ENCODE results near the gene RGS7.
A peak's percentile ranks its signal among the peaks of the same experiment; 100 is the strongest.

RGS7 gene

DNA sequence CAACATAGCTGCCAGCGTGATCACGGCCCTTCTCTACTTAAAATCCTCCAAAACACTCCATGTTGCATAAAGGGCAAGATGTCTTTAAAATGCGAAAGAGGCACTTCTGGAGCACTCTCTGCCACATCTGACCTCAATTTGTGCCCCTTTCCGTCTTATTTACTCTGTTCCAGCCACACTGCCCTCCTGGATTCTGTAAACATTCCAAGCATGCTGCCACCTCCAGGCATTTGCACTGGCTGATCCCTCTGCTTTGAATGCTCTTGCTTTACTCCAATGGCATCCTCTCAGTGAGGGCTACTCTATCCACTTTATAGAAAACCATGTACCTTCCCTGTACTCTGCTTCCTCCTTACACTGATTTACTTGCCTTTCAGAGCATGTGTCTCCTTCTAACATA, 5.3 kb upstream of the RGS7 start:
- Histone ChIP-seq H3K36me3 (ENCODE audit: control insufficient read depth, insufficient read depth, low read length) (no peaks in the 10 kb centered on the region), H2AK5ac (ENCODE audit: low read length) (no peak overlapping the region), H3K4me1 (ENCODE audit: control insufficient read depth, low read depth, low read length) (no peaks in the 10 kb centered on the region), H2BK15ac (replicated peaks; ENCODE audit: low read depth) (no peak overlapping the region), H3K27me3 (ENCODE audit: insufficient read depth, low read length, poor library complexity) (no peaks in the 10 kb centered on the region), H2BK5ac (ENCODE audit: low read length) (no peak overlapping the region), H3K4me3 (ENCODE audit: low read length) (no peak overlapping the region), H3K56ac (ENCODE audit: low read length) (no peak overlapping the region), H2BK120ac (ENCODE audit: low read depth, low read length) (no peak overlapping the region), H3K4me2 (ENCODE audit: low read length) (no peak overlapping the region), H3K79me1 (ENCODE audit: low read length) (no peaks in the 10 kb centered on the region), H3K79me2 (ENCODE audit: control insufficient read depth, insufficient read depth, low read length) (no peaks in the 10 kb centered on the region), H3K4ac (ENCODE audit: low read depth, low read length) (no peak overlapping the region), H3K27ac (ENCODE audit: low read depth, low read length) (no peak overlapping the region), H3K18ac (ENCODE audit: low read length) (no peak overlapping the region), H3K9ac (ENCODE audit: low read length) (no peak overlapping the region), H4K5ac (ENCODE audit: low read length) (no peak overlapping the region), H4K8ac (ENCODE audit: low read depth, low read length) (no peak overlapping the region), H3K23ac (ENCODE audit: low read length) (no peak overlapping the region)
- WGBS (ENCODE audit: extremely low coverage, insufficient coverage, low lambda C conversion rate) = no CpG with 5 or more reads among the region's 4 CpGs
- DNase-seq = peak; percentile 10

DNA sequence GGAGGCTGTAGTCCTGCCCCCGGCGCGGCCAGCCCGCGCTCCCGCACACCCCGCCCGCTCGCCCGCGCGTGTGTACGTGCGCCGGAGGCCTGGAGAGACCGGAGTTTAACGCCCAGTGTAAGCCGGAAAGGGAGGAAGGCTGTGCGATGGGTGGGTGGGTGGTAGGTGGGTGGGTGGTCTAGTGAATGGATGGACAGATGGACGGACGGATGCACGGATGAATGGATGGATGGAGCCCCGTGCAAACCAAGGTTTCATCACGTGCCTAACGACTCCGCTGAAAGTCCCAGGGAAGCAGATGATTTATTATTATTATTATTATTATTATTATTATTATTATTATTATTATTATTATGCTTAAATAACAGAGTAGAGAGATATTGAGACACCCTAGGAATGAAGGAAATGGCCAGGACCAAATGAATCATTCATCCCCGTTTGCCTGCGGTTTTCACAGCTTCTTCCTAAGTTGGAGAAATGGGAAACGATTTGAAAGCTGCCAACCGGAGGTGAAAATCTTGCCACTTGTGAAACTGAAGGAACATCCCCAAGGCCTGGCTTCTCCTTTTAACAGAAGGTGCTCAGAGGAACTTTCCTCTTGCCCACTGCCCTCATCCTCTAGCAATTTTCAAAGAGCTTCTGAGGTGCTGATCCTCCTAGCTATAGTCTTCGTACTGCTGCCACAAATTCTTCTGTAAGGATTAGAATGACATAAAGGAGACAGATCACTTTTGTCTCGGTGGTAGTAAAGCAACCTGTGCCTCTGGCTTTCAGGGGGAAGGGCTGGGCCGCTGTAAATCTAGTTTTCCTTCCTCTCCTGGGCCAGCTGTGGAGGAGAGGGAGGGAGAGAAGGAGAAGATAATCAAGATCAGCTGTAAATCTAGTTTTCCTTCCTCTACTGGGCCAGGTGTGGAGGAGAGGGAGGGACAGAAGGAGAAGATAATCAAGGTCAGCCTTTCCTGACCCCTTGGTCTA, 648 bp upstream of the RGS7 start:
- Histone ChIP-seq H3K79me1 (ENCODE audit: low read length) (no peaks in the 10 kb centered on the region), H3K4ac (ENCODE audit: low read depth, low read length) (no peak overlapping the region), H3K9ac (ENCODE audit: low read length) (peak overlapping the region; percentile 61), H4K5ac (ENCODE audit: low read length) (no peak overlapping the region), H3K23ac (ENCODE audit: low read length) (no peak overlapping the region), H2BK15ac (replicated peaks; ENCODE audit: low read depth) (no peak overlapping the region), H3K4me1 (ENCODE audit: control insufficient read depth, low read depth, low read length) (no peaks in the 10 kb centered on the region), H2BK120ac (ENCODE audit: low read depth, low read length) (no peak overlapping the region), H3K18ac (ENCODE audit: low read length) (no peak overlapping the region), H3K27ac (ENCODE audit: low read depth, low read length) (no peak overlapping the region), H3K56ac (ENCODE audit: low read length) (peak overlapping the region; percentile 44), H3K79me2 (ENCODE audit: control insufficient read depth, insufficient read depth, low read length) (no peaks in the 10 kb centered on the region), H3K36me3 (ENCODE audit: control insufficient read depth, insufficient read depth, low read length) (no peaks in the 10 kb centered on the region), H3K27me3 (ENCODE audit: insufficient read depth, low read length, poor library complexity) (peaks cover 3% of the 10 kb centered on the region), H4K8ac (ENCODE audit: low read depth, low read length) (no peak overlapping the region), H2AK5ac (ENCODE audit: low read length) (no peak overlapping the region), H2BK5ac (ENCODE audit: low read length) (no peak overlapping the region), H3K4me2 (ENCODE audit: low read length) (peak overlapping the region; percentile 71), H3K4me3 (ENCODE audit: low read length) (peak overlapping the region; percentile 26)
- WGBS (ENCODE audit: extremely low coverage, insufficient coverage, low lambda C conversion rate) = no CpG with 5 or more reads among the region's 33 CpGs
- peak; percentile 3 for DNase-seq

DNA sequence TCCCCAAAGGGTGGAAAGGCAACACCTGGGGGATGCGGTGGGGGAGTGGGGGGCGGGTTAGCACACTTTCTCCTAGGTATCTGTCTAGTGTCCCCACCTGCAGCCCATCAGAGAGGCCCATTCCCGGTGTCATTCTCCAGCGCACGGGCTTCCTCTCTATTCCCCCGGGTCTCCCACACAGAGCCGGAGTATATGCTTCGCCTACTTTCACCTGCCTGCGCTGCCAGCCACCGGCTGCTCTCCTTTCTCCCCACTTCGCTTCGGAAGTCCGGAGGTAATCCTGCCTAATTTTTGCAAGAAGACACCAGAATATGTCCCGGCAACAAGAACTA, 852 bp downstream of the RGS7 start:
- no peaks in the 10 kb centered on the region for H3K36me3 ChIP-seq (ENCODE audit: control insufficient read depth, insufficient read depth, low read length)
- no peaks in the 10 kb centered on the region for H3K4me1 ChIP-seq (ENCODE audit: control insufficient read depth, low read depth, low read length)
- H3K4me2 ChIP-seq (ENCODE audit: low read length) = peak overlapping the region; percentile 66
- H3K56ac ChIP-seq (ENCODE audit: low read length) = peak overlapping the region; percentile 34
- H2BK15ac ChIP-seq (replicated peaks; ENCODE audit: low read depth) = no peak overlapping the region
- no peak overlapping the region for H2BK120ac ChIP-seq (ENCODE audit: low read depth, low read length)
- no peak overlapping the region for H3K18ac ChIP-seq (ENCODE audit: low read length)
- H4K8ac ChIP-seq (ENCODE audit: low read depth, low read length) = no peak overlapping the region
- H3K23ac ChIP-seq (ENCODE audit: low read length) = no peak overlapping the region
- no peak for DNase-seq
- H2BK5ac ChIP-seq (ENCODE audit: low read length) = no peak overlapping the region
- H3K4ac ChIP-seq (ENCODE audit: low read depth, low read length) = no peak overlapping the region
- no peaks in the 10 kb centered on the region for H3K79me1 ChIP-seq (ENCODE audit: low read length)
- peaks cover 3% of the 10 kb centered on the region for H3K27me3 ChIP-seq (ENCODE audit: insufficient read depth, low read length, poor library complexity)
- H3K79me2 ChIP-seq (ENCODE audit: control insufficient read depth, insufficient read depth, low read length) = no peaks in the 10 kb centered on the region
- H3K27ac ChIP-seq (ENCODE audit: low read depth, low read length) = no peak overlapping the region
- H3K4me3 ChIP-seq (ENCODE audit: low read length) = peak overlapping the region; percentile 30
- H4K5ac ChIP-seq (ENCODE audit: low read length) = no peak overlapping the region
- peak overlapping the region; percentile 29 for H3K9ac ChIP-seq (ENCODE audit: low read length)
- WGBS (ENCODE audit: extremely low coverage, insufficient coverage, low lambda C conversion rate) = no CpG with 5 or more reads among the region's 14 CpGs
- H2AK5ac ChIP-seq (ENCODE audit: low read length) = no peak overlapping the region

DNA sequence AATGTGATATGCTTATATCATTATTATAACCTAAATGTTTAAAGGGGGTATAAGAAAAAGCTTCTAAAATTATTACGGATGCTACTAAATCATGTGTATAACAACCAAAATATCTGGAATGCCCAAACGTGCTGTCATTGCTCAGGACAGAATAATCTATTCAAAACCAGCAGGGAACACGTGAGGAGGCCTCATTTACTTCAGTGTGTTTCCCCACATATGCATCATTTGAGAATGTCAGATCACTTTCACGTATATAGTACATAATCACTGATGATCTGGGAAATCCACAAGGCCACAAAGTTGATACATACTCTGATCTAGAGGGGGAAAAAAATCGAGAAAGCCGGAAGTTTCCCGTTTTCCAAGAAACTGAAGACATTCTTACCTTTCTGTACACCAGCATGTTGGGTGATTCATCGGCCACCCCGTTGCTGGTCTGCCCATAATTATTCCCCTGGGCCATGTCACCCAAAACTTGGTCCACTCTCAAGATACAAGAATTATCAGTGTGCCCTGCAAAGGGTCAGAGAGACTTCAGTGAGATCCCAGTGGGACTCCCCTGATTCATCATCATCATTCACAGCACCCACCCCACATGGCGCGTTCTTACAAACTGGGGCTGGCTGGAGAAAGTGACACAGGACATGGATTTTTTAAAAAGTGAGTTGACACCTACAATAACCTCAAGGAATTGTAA, 1.5 kb downstream of the RGS7 start:
- WGBS (ENCODE audit: extremely low coverage, insufficient coverage, low lambda C conversion rate) = no CpG with 5 or more reads among the region's 11 CpGs

DNA sequence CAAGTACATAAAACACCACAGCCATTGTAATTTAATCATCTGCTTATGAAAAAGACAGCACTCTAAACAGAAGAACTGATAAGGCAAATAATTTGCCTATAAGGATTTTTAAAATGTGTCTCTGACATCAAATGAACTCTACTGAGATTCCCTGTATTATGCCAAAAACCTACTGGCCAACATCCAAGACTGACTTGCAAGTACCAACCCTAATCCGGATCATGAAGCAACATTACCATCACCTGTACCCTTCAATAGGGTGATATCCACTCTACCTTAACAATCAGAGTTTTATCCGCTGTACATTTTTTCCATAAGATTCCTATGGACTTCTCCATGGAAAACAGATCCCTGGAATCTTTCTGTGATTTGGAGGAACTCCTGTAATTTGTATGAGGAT, 4.6 kb downstream of the RGS7 start:
- H3K18ac ChIP-seq (ENCODE audit: low read length) = no peak overlapping the region
- H3K9ac ChIP-seq (ENCODE audit: low read length) = no peak overlapping the region
- H4K8ac ChIP-seq (ENCODE audit: low read depth, low read length) = no peak overlapping the region
- no peak overlapping the region for H3K4me2 ChIP-seq (ENCODE audit: low read length)
- no peaks in the 10 kb centered on the region for H3K79me1 ChIP-seq (ENCODE audit: low read length)
- H3K36me3 ChIP-seq (ENCODE audit: control insufficient read depth, insufficient read depth, low read length) = no peaks in the 10 kb centered on the region
- H2BK120ac ChIP-seq (ENCODE audit: low read depth, low read length) = no peak overlapping the region
- no peak overlapping the region for H2BK15ac ChIP-seq (replicated peaks; ENCODE audit: low read depth)
- no peak overlapping the region for H2AK5ac ChIP-seq (ENCODE audit: low read length)
- no peaks in the 10 kb centered on the region for H3K79me2 ChIP-seq (ENCODE audit: control insufficient read depth, insufficient read depth, low read length)
- peaks cover 3% of the 10 kb centered on the region for H3K27me3 ChIP-seq (ENCODE audit: insufficient read depth, low read length, poor library complexity)
- no peak overlapping the region for H4K5ac ChIP-seq (ENCODE audit: low read length)
- H3K4ac ChIP-seq (ENCODE audit: low read depth, low read length) = no peak overlapping the region
- H3K4me1 ChIP-seq (ENCODE audit: control insufficient read depth, low read depth, low read length) = no peaks in the 10 kb centered on the region
- no peak overlapping the region for H3K56ac ChIP-seq (ENCODE audit: low read length)
- H2BK5ac ChIP-seq (ENCODE audit: low read length) = no peak overlapping the region
- no peak overlapping the region for H3K27ac ChIP-seq (ENCODE audit: low read depth, low read length)
- WGBS (ENCODE audit: extremely low coverage, insufficient coverage, low lambda C conversion rate) = no CpG with 5 or more reads among the region's 2 CpGs
- DNase-seq = no peak
- no peak overlapping the region for H3K23ac ChIP-seq (ENCODE audit: low read length)
- no peak overlapping the region for H3K4me3 ChIP-seq (ENCODE audit: low read length)

More for the DNA sequence above, 1.5 kb downstream of the RGS7 start:
- no peak overlapping the region for H3K4ac ChIP-seq (ENCODE audit: low read depth, low read length)
- no peak overlapping the region for H3K56ac ChIP-seq (ENCODE audit: low read length)
- H4K5ac ChIP-seq (ENCODE audit: low read length) = no peak overlapping the region
- DNase-seq = no peak
- H3K27ac ChIP-seq (ENCODE audit: low read depth, low read length) = no peak overlapping the region
- no peak overlapping the region for H3K18ac ChIP-seq (ENCODE audit: low read length)
- no peak overlapping the region for H4K8ac ChIP-seq (ENCODE audit: low read depth, low read length)
- H2AK5ac ChIP-seq (ENCODE audit: low read length) = no peak overlapping the region
- no peak overlapping the region for H2BK120ac ChIP-seq (ENCODE audit: low read depth, low read length)
- no peaks in the 10 kb centered on the region for H3K4me1 ChIP-seq (ENCODE audit: control insufficient read depth, low read depth, low read length)
- H3K9ac ChIP-seq (ENCODE audit: low read length) = no peak overlapping the region
- no peak overlapping the region for H3K23ac ChIP-seq (ENCODE audit: low read length)
- no peak overlapping the region for H2BK15ac ChIP-seq (replicated peaks; ENCODE audit: low read depth)
- H3K79me2 ChIP-seq (ENCODE audit: control insufficient read depth, insufficient read depth, low read length) = no peaks in the 10 kb centered on the region
- no peaks in the 10 kb centered on the region for H3K36me3 ChIP-seq (ENCODE audit: control insufficient read depth, insufficient read depth, low read length)
- no peak overlapping the region for H2BK5ac ChIP-seq (ENCODE audit: low read length)
- peaks cover 3% of the 10 kb centered on the region for H3K27me3 ChIP-seq (ENCODE audit: insufficient read depth, low read length, poor library complexity)
- no peak overlapping the region for H3K4me3 ChIP-seq (ENCODE audit: low read length)
- no peaks in the 10 kb centered on the region for H3K79me1 ChIP-seq (ENCODE audit: low read length)
- H3K4me2 ChIP-seq (ENCODE audit: low read length) = no peak overlapping the region
